SK-N-SH (cell line): Measurements from ENCODE around the gene RAB33A. TPM values are rescaled to one million over a fixed set of nuclear protein-coding genes. Genes with fewer than 3 reads are reported as not detected.

ENCODE experiments used
- CTCF ChIA-PET: fragments of 300-600, 350-600 bp; formaldehyde crosslinking; extraction: SDS; loops from one replicate; lab custom pipeline; 2021; lab: Yijun Ruan, JAX
- POLR2A ChIA-PET: fragments of 350-600 bp; sonication (Branson Sonifier 250); formaldehyde crosslinking; extraction: SDS; loops from one replicate; lab custom pipeline; 2020; ENCODE audit warnings: antibody characterized with exemption, inconsistent platforms; lab: Yijun Ruan, JAX
- DNase-seq: peaks from one replicate; pipeline ENCODE4 v3.0.0; 2012
- H2AFZ ChIP-seq: fragments of 200-600 bp; sonication (generic); 2 replicates; pipeline ENCODE4 v1.8.1; 2016; ENCODE audit warnings: antibody characterized with exemption, mild to moderate bottlenecking, low read depth
- H3F3A ChIP-seq: fragments of 200-600 bp; sonication (generic); replicated peaks from 2 replicates; pipeline ENCODE3; 2016; ENCODE audit warnings: antibody characterized with exemption, mild to moderate bottlenecking; ENCODE audit not compliant: insufficient read depth
- H3K27ac ChIP-seq, 2 experiments: fragments of 200-500 bp in 1 of 2; fragments of 200-600 bp in 1 of 2; sonication (Bioruptor generic) in 1 of 2; sonication (generic), shearing (Covaris generic) in 1 of 2; 2 replicates each; pipeline versions ENCODE4 v1.5.1 to v1.6.1; 2014 to 2016; ENCODE audit warnings: low read depth in 2 of 2, inconsistent platforms in 1 of 2, low read length in 1 of 2, mild to moderate bottlenecking in 1 of 2, mixed read lengths in 1 of 2
- H3K27me3 ChIP-seq: fragments of 200-600 bp; sonication (generic), shearing (Covaris generic); 2 replicates; pipeline ENCODE4 v1.6.1; 2016; ENCODE audit warnings: mixed run types; ENCODE audit not compliant: insufficient read depth
- H3K36me3 ChIP-seq, 2 experiments: fragments of 200-500 bp in 1 of 2; fragments of 200-600 bp in 1 of 2; sonication (Bioruptor generic) in 1 of 2; sonication (generic) in 1 of 2; replicated peaks in 1 of 2; 2 replicates each; pipeline versions ENCODE3 to v1.5.1; 2014 to 2016; ENCODE audit warnings: low read length in 1 of 2, mild to moderate bottlenecking in 1 of 2; ENCODE audit not compliant: insufficient read depth in 2 of 2, control insufficient read depth in 1 of 2
- H3K4me1 ChIP-seq, 2 experiments: fragments of 200-500 bp in 1 of 2; fragments of 200-600 bp in 1 of 2; sonication (Bioruptor generic) in 1 of 2; sonication (generic), shearing (Covaris generic) in 1 of 2; 2 replicates each; pipeline versions ENCODE4 v1.5.1 to v1.6.1; 2014 to 2016; ENCODE audit warnings: low read depth in 1 of 2, low read length in 1 of 2, mixed run types in 1 of 2; ENCODE audit not compliant: insufficient read depth in 2 of 2, control insufficient read depth in 1 of 2
- H3K4me2 ChIP-seq: fragments of 200-600 bp; sonication (generic), shearing (Covaris generic); 2 replicates; pipeline ENCODE4 v1.6.1; 2017; ENCODE audit warnings: mixed run types
- H3K4me3 ChIP-seq, 2 experiments: fragments of 200-500 bp in 1 of 2; fragments of 200-600 bp in 1 of 2; sonication (Bioruptor generic) in 1 of 2; sonication (generic), shearing (Covaris generic) in 1 of 2; 2 replicates each; pipeline versions ENCODE4 v1.5.1 to v1.8.1; 2014 to 2016; ENCODE audit warnings: low read depth in 2 of 2, inconsistent platforms in 1 of 2, low read length in 1 of 2, mild to moderate bottlenecking in 1 of 2, mixed read lengths in 1 of 2, moderate library complexity in 1 of 2
- H3K79me2 ChIP-seq: fragments of 200-600 bp; sonication (generic); 2 replicates; pipeline ENCODE4 v1.8.1; 2017; ENCODE audit warnings: mild to moderate bottlenecking; ENCODE audit not compliant: insufficient read depth
- H3K9ac ChIP-seq: fragments of 200-600 bp; sonication (generic); 2 replicates; pipeline ENCODE4 v1.6.1; 2017; ENCODE audit warnings: mixed run types
- H3K9me2 ChIP-seq: fragments of 200-600 bp; sonication (generic); 2 replicates; pipeline ENCODE4 v1.6.1; 2017; ENCODE audit warnings: mixed run types
- H3K9me3 ChIP-seq: fragments of 200-600 bp; sonication (generic); 2 replicates; pipeline ENCODE4 v1.6.1; 2017; ENCODE audit warnings: mixed run types, mild to moderate bottlenecking, moderate library complexity
- H4K20me1 ChIP-seq: fragments of 200-600 bp; sonication (generic); 2 replicates; pipeline ENCODE4 v1.6.1; 2017; ENCODE audit warnings: mild to moderate bottlenecking, mixed run types; ENCODE audit not compliant: insufficient read depth
- CHD2 ChIP-seq: fragments of 150-350 bp; IDR thresholded peaks from 2 replicates; pipeline ENCODE4 v1.6.1; 2018; ENCODE audit warnings: low read length; ENCODE audit not compliant: partially characterized antibody
- EZH2phosphoT487 ChIP-seq: fragments of 200-600 bp; sonication (generic); IDR thresholded peaks from 2 replicates; pipeline ENCODE4 v1.6.1; 2017; ENCODE audit warnings: low read depth, mixed run types, mild to moderate bottlenecking, antibody characterized with exemption, moderate library complexity, borderline replicate concordance
- GATA2 ChIP-seq: sonication (generic); formaldehyde crosslinking; IDR thresholded peaks from 2 replicates; pipeline ENCODE4 v1.5.0; 2020; ENCODE audit warnings: mild to moderate bottlenecking, missing genetic modification reagents
- JUND ChIP-seq: IDR thresholded peaks from 2 replicates; pipeline ENCODE4 v1.4.0; 2012
- MEF2A ChIP-seq: IDR thresholded peaks from 2 replicates; pipeline ENCODE4 v1.4.0; 2012; ENCODE audit warnings: low read depth, borderline replicate concordance
- NRF1 ChIP-seq: IDR thresholded peaks from 2 replicates; pipeline ENCODE4 v1.6.1; 2012; ENCODE audit warnings: low read depth, mild to moderate bottlenecking, low read length
- RCOR1 ChIP-seq: fragments of 150-350 bp; IDR thresholded peaks from 2 replicates; pipeline ENCODE4 v1.6.1; 2017; ENCODE audit warnings: antibody characterized with exemption, low read length
- RFX5 ChIP-seq: IDR thresholded peaks from 2 replicates; pipeline ENCODE4 v1.6.1; 2012; ENCODE audit warnings: mild to moderate bottlenecking, improper control_type of control experiment, low read length
- RXRA ChIP-seq: IDR thresholded peaks from 2 replicates; pipeline ENCODE4 v1.4.0; 2012; ENCODE audit warnings: low read depth, mild to moderate bottlenecking, borderline replicate concordance
- SMC3 ChIP-seq: IDR thresholded peaks from 2 replicates; pipeline ENCODE4 v1.6.1; 2012; ENCODE audit warnings: low read depth, low read length, improper control_type of control experiment
- TAF1 ChIP-seq: IDR thresholded peaks from 2 replicates; pipeline ENCODE4 v1.6.1; 2012; ENCODE audit warnings: low read depth, mild to moderate bottlenecking, low read length, moderate library complexity, borderline replicate concordance
- YY1 ChIP-seq: IDR thresholded peaks from 2 replicates; pipeline ENCODE4 v1.4.0; 2012; ENCODE audit warnings: low read depth, mild to moderate bottlenecking
- WGBS: methylation state at CpG from one replicate; pipeline ENCODE4 v1.1.6; 2017; ENCODE audit warnings: low lambda C conversion rate; 5-methylcytosine and 5-hydroxymethylcytosine counted together
- polyA plus RNA-seq, 3 experiments: library from polyadenylated mRNA; depleted of rRNA; stranded (reverse); fragments of >200 nt; gene quantifications; 2 replicates each; pipeline ENCODE4 v1.2.3, GENCODE V29; 2012
- TF ChIP-seq, protein P1 (sequence below): fragments of 200-600 bp; sonication (generic); IDR thresholded peaks from 2 replicates; pipeline ENCODE4 v1.6.1; 2017; ENCODE audit warnings: antibody characterized with exemption, mild to moderate bottlenecking, moderate library complexity
- TF ChIP-seq, protein P2 (sequence below): fragments of 150-350 bp; IDR thresholded peaks from 2 replicates; pipeline ENCODE4 v1.6.1; 2017; ENCODE audit warnings: antibody characterized with exemption, low read length, low read depth, borderline replicate concordance
- TF ChIP-seq, protein P3 (sequence below): IDR thresholded peaks from 2 replicates; pipeline ENCODE4 v1.4.0; 2012; ENCODE audit warnings: low read depth
- TF ChIP-seq, protein P4 (sequence below): IDR thresholded peaks from 2 replicates; pipeline ENCODE4 v1.4.0; 2012; ENCODE audit warnings: low read depth, borderline replicate concordance

RAB33A gene
- polyA plus RNA-seq, 1 of the 3 experiments (the other 2 are of a cell fraction): 1.2 TPM

DNA sequence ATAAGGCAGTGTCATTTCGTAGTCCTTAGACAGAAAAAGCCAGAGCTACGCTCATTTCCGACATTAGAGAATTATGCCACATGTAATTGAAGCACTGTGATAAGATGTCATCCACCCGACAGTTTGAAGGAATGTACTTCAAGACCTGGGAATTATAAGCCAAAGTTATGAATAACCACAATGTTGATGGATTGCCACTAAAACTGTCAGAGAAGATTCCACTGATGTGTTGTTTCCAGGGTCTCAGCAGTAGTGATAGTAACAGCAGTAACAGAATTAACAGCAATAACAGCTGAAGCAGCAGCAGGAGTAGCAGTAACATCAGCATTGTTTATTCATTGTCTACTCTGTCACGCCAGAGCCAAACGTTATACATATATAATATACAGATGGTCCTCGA, 24.7 kb downstream of the RAB33A start:
- Histone ChIP-seq H3F3A (no peaks in the 10 kb centered on the region), H4K20me1 (no peaks in the 10 kb centered on the region), H3K4me3 (no peak overlapping the region), H3K4me2 (no peak overlapping the region), H3K9ac (no peak overlapping the region), H3K9me2 (no peaks in the 10 kb centered on the region), H3K9me3 (no peaks in the 10 kb centered on the region), H3K79me2 (no peaks in the 10 kb centered on the region), H3K36me3 (peaks cover 0 to under 1% of the 10 kb centered on the region in 2 experiments), H3K27ac (no peak overlapping the region), H3K4me1 (no peaks in the 10 kb centered on the region), H2AFZ (no peak overlapping the region), H3K27me3 (peaks cover 6% of the 10 kb centered on the region; the same call in 1 of the 2 replicates)
- ChIA-PET CTCF (interaction anchor here (1.3 kb wide), 1 partner anchor 117 kb away, joined by 5 read pairs; no protein-coding TSS in a partner anchor), POLR2A (interaction anchor here (0.7 kb wide), 1 partner anchor 121 kb away, joined by 3 read pairs; no protein-coding TSS in a partner anchor)
- no peak for TF ChIP-seq TAF1
- TF ChIP-seq MEF2A: no peak
- TF ChIP-seq, protein P1, sequence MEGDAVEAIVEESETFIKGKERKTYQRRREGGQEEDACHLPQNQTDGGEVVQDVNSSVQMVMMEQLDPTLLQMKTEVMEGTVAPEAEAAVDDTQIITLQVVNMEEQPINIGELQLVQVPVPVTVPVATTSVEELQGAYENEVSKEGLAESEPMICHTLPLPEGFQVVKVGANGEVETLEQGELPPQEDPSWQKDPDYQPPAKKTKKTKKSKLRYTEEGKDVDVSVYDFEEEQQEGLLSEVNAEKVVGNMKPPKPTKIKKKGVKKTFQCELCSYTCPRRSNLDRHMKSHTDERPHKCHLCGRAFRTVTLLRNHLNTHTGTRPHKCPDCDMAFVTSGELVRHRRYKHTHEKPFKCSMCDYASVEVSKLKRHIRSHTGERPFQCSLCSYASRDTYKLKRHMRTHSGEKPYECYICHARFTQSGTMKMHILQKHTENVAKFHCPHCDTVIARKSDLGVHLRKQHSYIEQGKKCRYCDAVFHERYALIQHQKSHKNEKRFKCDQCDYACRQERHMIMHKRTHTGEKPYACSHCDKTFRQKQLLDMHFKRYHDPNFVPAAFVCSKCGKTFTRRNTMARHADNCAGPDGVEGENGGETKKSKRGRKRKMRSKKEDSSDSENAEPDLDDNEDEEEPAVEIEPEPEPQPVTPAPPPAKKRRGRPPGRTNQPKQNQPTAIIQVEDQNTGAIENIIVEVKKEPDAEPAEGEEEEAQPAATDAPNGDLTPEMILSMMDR: no peak
- no peak for TF ChIP-seq RCOR1
- TF ChIP-seq, protein P2, sequence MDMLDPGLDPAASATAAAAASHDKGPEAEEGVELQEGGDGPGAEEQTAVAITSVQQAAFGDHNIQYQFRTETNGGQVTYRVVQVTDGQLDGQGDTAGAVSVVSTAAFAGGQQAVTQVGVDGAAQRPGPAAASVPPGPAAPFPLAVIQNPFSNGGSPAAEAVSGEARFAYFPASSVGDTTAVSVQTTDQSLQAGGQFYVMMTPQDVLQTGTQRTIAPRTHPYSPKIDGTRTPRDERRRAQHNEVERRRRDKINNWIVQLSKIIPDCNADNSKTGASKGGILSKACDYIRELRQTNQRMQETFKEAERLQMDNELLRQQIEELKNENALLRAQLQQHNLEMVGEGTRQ: no peak
- TF ChIP-seq RXRA: no peak
- no peak for TF ChIP-seq SMC3
- DNase-seq: no peak
- WGBS: 55% methylated on average over 7 of the region's 7 CpGs

DNA sequence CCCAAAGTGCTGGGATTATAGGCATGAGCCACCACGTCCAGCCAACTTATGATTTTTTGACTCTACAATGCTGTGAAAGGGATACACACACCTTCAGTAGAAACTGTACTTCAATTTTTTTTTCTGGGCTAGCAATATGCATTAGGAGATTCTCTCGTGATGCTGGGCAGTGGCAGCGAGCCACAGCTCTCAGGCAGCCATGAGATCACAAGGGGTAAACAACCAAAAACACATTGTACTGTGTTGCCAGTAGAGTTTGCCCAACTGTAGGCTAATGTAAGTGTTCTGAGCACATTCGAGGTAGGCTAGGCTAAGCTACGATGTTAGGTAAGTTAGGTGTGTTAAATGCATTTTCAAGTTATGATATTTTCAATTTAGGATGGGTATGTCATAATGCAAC, 25.7 kb downstream of the RAB33A start:
- CTCF ChIA-PET: interaction anchor here (1.0 to 1.3 kb wide), 2 partner anchors 18 to 118 kb away, joined by 5 read pairs; no protein-coding TSS in a partner anchor
- DNase-seq: no peak
- Histone ChIP-seq H3K4me1 (no peaks in the 10 kb centered on the region), H3K36me3 (peaks cover 0 to 4% of the 10 kb centered on the region in 2 experiments), H3K79me2 (no peaks in the 10 kb centered on the region), H3K9me3 (no peaks in the 10 kb centered on the region), H3K4me3 (no peak overlapping the region), H3K27me3 (peaks cover 6% of the 10 kb centered on the region; the same call in 1 of the 2 replicates), H4K20me1 (no peaks in the 10 kb centered on the region)
- TF ChIP-seq YY1 (no peak), JUND (no peak), RFX5 (no peak), RCOR1 (no peak), EZH2phosphoT487 (no peak), CHD2 (no peak), NRF1 (no peak), GATA2 (no peak)
- TF ChIP-seq, protein P3, sequence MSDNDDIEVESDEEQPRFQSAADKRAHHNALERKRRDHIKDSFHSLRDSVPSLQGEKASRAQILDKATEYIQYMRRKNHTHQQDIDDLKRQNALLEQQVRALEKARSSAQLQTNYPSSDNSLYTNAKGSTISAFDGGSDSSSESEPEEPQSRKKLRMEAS: no peak
- TF ChIP-seq, protein P4, sequence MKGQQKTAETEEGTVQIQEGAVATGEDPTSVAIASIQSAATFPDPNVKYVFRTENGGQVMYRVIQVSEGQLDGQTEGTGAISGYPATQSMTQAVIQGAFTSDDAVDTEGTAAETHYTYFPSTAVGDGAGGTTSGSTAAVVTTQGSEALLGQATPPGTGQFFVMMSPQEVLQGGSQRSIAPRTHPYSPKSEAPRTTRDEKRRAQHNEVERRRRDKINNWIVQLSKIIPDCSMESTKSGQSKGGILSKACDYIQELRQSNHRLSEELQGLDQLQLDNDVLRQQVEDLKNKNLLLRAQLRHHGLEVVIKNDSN: no peak
- TF ChIP-seq, all 33 proteins: peak for 0
- Histone ChIP-seq H3K27ac (no peak overlapping the region), H3K9ac (no peak overlapping the region), H3K4me2 (no peak overlapping the region), H3F3A (no peaks in the 10 kb centered on the region), H2AFZ (no peak overlapping the region), H3K9me2 (no peaks in the 10 kb centered on the region)
- POLR2A ChIA-PET: interaction anchor here (0.7 kb wide), 1 partner anchor 122 kb away, joined by 3 read pairs; no protein-coding TSS in a partner anchor
- 52% methylated on average over 5 of the region's 5 CpGs for whole genome bisulfite sequencing
